ENCODE measurements around the gene SMIM12.
"Not testable (repeated sequence)": the region's sequence is repeated elsewhere in the genome, so short reads cannot be mapped to it uniquely, and the experiment has no call there.

GRCh38 chr1:34810781-34811180 lies 48.8 kb downstream of the SMIM12 start:
- TF ChIP-seq CTCF (IDR thresholded peaks at IDR 0.05; ENCODE audit: low read depth, low read length, missing input control); MAX (IDR thresholded peaks at IDR 0.05): not testable (repeated sequence)
